K562 (cell line): ENCODE data around the gene MED31. TPM values are rescaled to one million over a fixed set of nuclear protein-coding genes. Genes with fewer than 3 reads are reported as not detected.

ENCODE experiments used
- ATAC-seq: fragments of 200-7000 bp; cut with Tn5 transposase; 3 replicates; pipeline ENCODE4 v1.9.1; 2020; ENCODE audit warnings: moderate library complexity
- BruUV-seq: library from RNA; stranded (reverse); fragments of 400-500 nt; replicated peaks from 2 replicates; lab custom pipeline; 2021; lab: Mats Ljungman, UMichigan
- CTCF ChIA-PET: fragments of 300-600 bp; formaldehyde crosslinking; extraction: SDS; loops from one replicate; lab custom pipeline; 2021; ENCODE audit warnings: low intra/inter-chr PET ratio; lab: Yijun Ruan, JAX
- POLR2A ChIA-PET: fragments of 300-600, 350-650 bp; sonication (Branson Sonifier 250); formaldehyde crosslinking; extraction: SDS; loops from one replicate; lab custom pipeline; 2021; ENCODE audit warnings: antibody characterized with exemption, inconsistent platforms; lab: Yijun Ruan, JAX
- DNase-seq, 4 experiments: peaks; one replicate each; pipeline versions ENCODE4 v3.0.0 to v3.0.0-alpha.2; 2011 to 2018; ENCODE audit warnings: low spot score in 3 of 4, mixed read lengths in 3 of 4; ENCODE audit errors: extremely low read depth in 1 of 4
- FAIRE-seq: peaks from 2 replicates; lab custom pipeline; 2011; peaks lifted over from hg19 to GRCh38; lab: Jason Lieb, UNC
- H2AFZ ChIP-seq: 2 replicates; pipeline ENCODE4 v1.6.0; 2011; ENCODE audit warnings: low read depth, low read length, control low read depth, inconsistent platforms
- H3K27ac ChIP-seq: fragments of 200-600 bp; 3 replicates; pipeline ENCODE4 v1.8.0; 2011; ENCODE audit warnings: low read depth, mild to moderate bottlenecking, control low read depth, inconsistent platforms, low read length, moderate library complexity, mixed read lengths; ENCODE audit errors: extremely low read depth
- H3K27me3 ChIP-seq, 2 experiments: fragments of 300-600 bp in 1 of 2; 2 replicates in 1 of 2; 3 replicates in 1 of 2; pipeline versions ENCODE4 v1.6.0 to v1.8.0; 2011; ENCODE audit warnings: inconsistent platforms in 2 of 2, low read length in 2 of 2, mild to moderate bottlenecking in 1 of 2, mixed read lengths in 1 of 2, moderate library complexity in 1 of 2; ENCODE audit not compliant: control insufficient read depth in 2 of 2, insufficient read depth in 2 of 2
- H3K36me3 ChIP-seq: fragments of 300-600 bp; 3 replicates; pipeline ENCODE4 v1.8.0; 2011; ENCODE audit warnings: mild to moderate bottlenecking, low read length, inconsistent platforms; ENCODE audit not compliant: control insufficient read depth, insufficient read depth
- H3K4me1 ChIP-seq, 2 experiments: fragments of 200-600 bp in 1 of 2; replicated peaks in 1 of 2; 2 replicates in 1 of 2; 3 replicates in 1 of 2; pipeline versions ENCODE4 v1.5.1 to v1.8.0; 2011; ENCODE audit warnings: inconsistent platforms in 2 of 2, low read length in 2 of 2, mild to moderate bottlenecking in 1 of 2, mixed read lengths in 1 of 2, moderate library complexity in 1 of 2; ENCODE audit not compliant: control insufficient read depth in 2 of 2, insufficient read depth in 2 of 2
- H3K4me2 ChIP-seq: 2 replicates; pipeline ENCODE4 v1.6.1; 2011; ENCODE audit warnings: low read length, control low read depth, inconsistent platforms, mixed read lengths; ENCODE audit not compliant: insufficient read depth
- H3K4me3 ChIP-seq: fragments of 200-600 bp; sonication (generic), shearing (Covaris generic); 2 replicates; pipeline ENCODE4 v1.5.1; 2016; ENCODE audit warnings: control low read depth, inconsistent platforms
- H3K79me2 ChIP-seq: fragments of 200-600 bp; 3 replicates; pipeline ENCODE4 v1.8.0; 2011; ENCODE audit warnings: low read length, inconsistent platforms; ENCODE audit not compliant: control insufficient read depth, insufficient read depth
- H3K9ac ChIP-seq, 2 experiments: 2 replicates each; pipeline versions ENCODE4 v1.6.0 to v1.6.1; 2011; ENCODE audit warnings: low read depth in 2 of 2, low read length in 2 of 2, control low read depth in 1 of 2, inconsistent platforms in 1 of 2, mild to moderate bottlenecking in 1 of 2, mixed read lengths in 1 of 2; ENCODE audit not compliant: insufficient read depth in 1 of 2
- H3K9me1 ChIP-seq: one replicate; pipeline ENCODE4 v1.6.0; 2011; ENCODE audit warnings: inconsistent platforms, mild to moderate bottlenecking, low read length, moderate library complexity; ENCODE audit not compliant: control insufficient read depth, insufficient read depth
- H3K9me3 ChIP-seq: replicated peaks from 2 replicates; pipeline ENCODE4 v1.5.1; 2011; ENCODE audit warnings: low read depth, low read length, inconsistent platforms; ENCODE audit not compliant: control insufficient read depth, insufficient read depth
- H4K20me1 ChIP-seq: replicated peaks from 2 replicates; pipeline ENCODE4 v1.6.1; 2011; ENCODE audit warnings: low read length, inconsistent platforms, mixed read lengths; ENCODE audit not compliant: control insufficient read depth, insufficient read depth
- FOXK1 ChIP-seq: sonication (generic); formaldehyde crosslinking; IDR thresholded peaks from 2 replicates; pipeline ENCODE4 v1.8.0; 2022; ENCODE audit warnings: missing genetic modification reagents, mild to moderate bottlenecking, borderline replicate concordance
- HNRNPL ChIP-seq: fragments of 200-400 bp; formaldehyde crosslinking; IDR thresholded peaks from 2 replicates; pipeline ENCODE4 v1.6.1; 2017; ENCODE audit warnings: low read depth, mild to moderate bottlenecking, low read length
- KLF1 ChIP-seq: fragments of 450-650 bp; IDR thresholded peaks from 2 replicates; pipeline ENCODE4 v1.6.1; 2016; ENCODE audit warnings: missing genetic modification characterization, missing compliant biosample characterization
- PYGO2 ChIP-seq: fragments of 450-650 bp; IDR thresholded peaks from 2 replicates; pipeline ENCODE4 v1.6.1; 2016; ENCODE audit warnings: mild to moderate bottlenecking, missing genetic modification characterization, moderate library complexity, missing compliant biosample characterization
- SAFB ChIP-seq: fragments of 200-400 bp; formaldehyde crosslinking; IDR thresholded peaks from 2 replicates; pipeline ENCODE4 v1.6.1; 2017; ENCODE audit warnings: low read depth, low read length, borderline replicate concordance
- SRSF7 ChIP-seq: fragments of 200-400 bp; formaldehyde crosslinking; optimal IDR thresholded peaks from 2 replicates; pipeline ENCODE3; 2017; ENCODE audit warnings: mild to moderate bottlenecking, low read depth, low read length
- ZNF174 ChIP-seq: fragments of 250-450 bp; sonication (Bioruptor Pico); IDR thresholded peaks from 2 replicates; pipeline ENCODE4 v1.4.0; 2020; ENCODE audit warnings: mild to moderate bottlenecking
- ZNF75A ChIP-seq: fragments of 450-650 bp; formaldehyde crosslinking; IDR thresholded peaks from 2 replicates; pipeline ENCODE4 v1.4.0; 2020; ENCODE audit warnings: mild to moderate bottlenecking
- ZNF766 ChIP-seq: fragments of 200-800 bp; sonication (Bioruptor generic); conservative IDR thresholded peaks from 2 replicates; pipeline ENCODE4 v1.6.1; 2016; ENCODE audit warnings: missing genetic modification characterization, missing compliant biosample characterization
- ZNF785 ChIP-seq: fragments of 250-450 bp; sonication (Bioruptor Pico); IDR thresholded peaks from 2 replicates; pipeline ENCODE4 v1.4.0; 2020; ENCODE audit warnings: mild to moderate bottlenecking
- WGBS: fragments of 100-300 bp; shearing (Covaris generic); methylation state at CpG from one replicate; pipeline ENCODE4 v1.1.6; 2016; ENCODE audit warnings: low coverage, mixed read lengths; ENCODE audit not compliant: insufficient coverage; ENCODE audit errors: missing lambda C conversion rate; 5-methylcytosine and 5-hydroxymethylcytosine counted together
- in situ Hi-C: fragments of 300-500 bp; cut with MboI; formaldehyde crosslinking; loops from 4 replicates; pipeline ENCODE4 v1.15.0; 2018; ENCODE audit warnings: inconsistent platforms, mixed read lengths
- intact Hi-C: fragments of 100-400 bp; cut with micrococcal nuclease; formaldehyde crosslinking; loops from 2 replicates; pipeline ENCODE4 v1.14.2; 2022
- polyA plus RNA-seq, 8 experiments: library from polyadenylated mRNA; depleted of rRNA in 4 of 8; stranded (reverse) in 5 of 8; unstranded in 3 of 8; fragments of >200 nt; fragmentation: Nextera tagmentation in 2 of 8; fragmentation: Illumina TruSeq in 1 of 8; extraction: Ambion mirVana in 2 of 8; extraction: Trizol in 1 of 8; gene quantifications; 2 replicates each; pipeline versions ENCODE4 v1.2.1 to v1.2.3, GENCODE V29; 2011 to 2014; ENCODE audit warnings: inconsistent platforms in 1 of 8, missing spikeins in 1 of 8
- total RNA-seq, 7 experiments: library from RNA; depleted of rRNA in 6 of 7; stranded (reverse); fragments of >200 nt in 6 of 7; fragmentation: Illumina TruSeq in 2 of 7; extraction: Trizol in 2 of 7; gene quantifications; 2 replicates each; pipeline versions ENCODE4 v1.2.1 to v1.2.3, GENCODE V29; 2011 to 2021; ENCODE audit warnings: low replicate concordance in 1 of 7
- TF ChIP-seq, protein P1 (sequence below): fragments of 450-650 bp; formaldehyde crosslinking; IDR thresholded peaks from 2 replicates; pipeline ENCODE4 v1.4.0; 2020; ENCODE audit warnings: mild to moderate bottlenecking, moderate library complexity
- TF ChIP-seq, protein P2 (sequence below): sonication (generic); formaldehyde crosslinking; IDR thresholded peaks from 2 replicates; pipeline ENCODE4 v1.8.0; 2022; ENCODE audit warnings: mild to moderate bottlenecking, missing genetic modification reagents
- TF ChIP-seq, protein P3 (sequence below): IDR thresholded peaks from 2 replicates; pipeline ENCODE4 v1.6.1; 2011; ENCODE audit warnings: borderline replicate concordance, low read depth, mild to moderate bottlenecking, moderate library complexity, low read length; ENCODE audit not compliant: insufficient read depth, poor library complexity, severe bottlenecking
- TF ChIP-seq, protein P4 (sequence below): fragments of 450-650 bp; formaldehyde crosslinking; conservative IDR thresholded peaks from 2 replicates; pipeline ENCODE4 v1.4.0; 2022; ENCODE audit warnings: mild to moderate bottlenecking, missing genetic modification characterization
- TF ChIP-seq, protein P5 (sequence below): fragments of 450-650 bp; IDR thresholded peaks from 2 replicates; pipeline ENCODE4 v1.6.1; 2017; ENCODE audit warnings: mild to moderate bottlenecking, moderate library complexity

MED31 gene
- total and polyA plus RNA-seq, 9 of the 15 experiments (the other 6 are each of a cell fraction or from before 2014, with no cell fraction given), result 6.4 to 39.9 (median 14.6) TPM

DNA sequence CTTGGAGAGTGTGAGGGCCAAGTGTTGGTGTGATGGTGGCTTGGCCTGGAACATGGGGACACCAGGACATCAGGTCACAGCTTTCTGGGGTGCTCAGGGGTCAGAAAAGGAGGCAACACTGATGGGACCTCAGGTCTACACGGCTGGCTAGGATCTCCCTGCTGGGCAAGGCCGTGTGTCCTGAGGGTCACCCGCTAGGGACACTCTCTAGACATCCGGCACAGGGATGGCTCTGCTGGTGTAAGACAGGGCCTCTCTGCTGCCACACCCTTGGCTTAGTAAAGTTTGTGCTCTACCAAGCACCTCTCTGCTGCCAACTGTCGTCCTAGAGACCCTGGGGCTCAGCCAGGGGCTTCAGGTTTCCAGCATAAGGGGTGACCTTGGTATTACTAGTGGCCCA lies 45.5 kb upstream of the MED31 start:
- no peaks in the 10 kb centered on the region for H3K9me3 ChIP-seq
- peaks cover 0 to 5% of the 10 kb centered on the region in 2 experiments; a peak in 1 of 5 replicates for H3K4me1 ChIP-seq
- no peaks in the 10 kb centered on the region for H4K20me1 ChIP-seq
- H3K4me2 ChIP-seq, result no peak overlapping the region
- H3K27me3 ChIP-seq, result peaks cover 2 to 19% of the 10 kb centered on the region in 2 experiments; a peak in 2 of 5 replicates
- H3K27ac ChIP-seq, result no peak overlapping the region
- BruUV-seq, result no TSS peak
- H3K79me2 ChIP-seq, result no peaks in the 10 kb centered on the region
- intact Hi-C loops (no loop called here), in situ Hi-C loops (no loop called here)
- no peaks in the 10 kb centered on the region for H3K9me1 ChIP-seq
- H3K9ac ChIP-seq, result no peak overlapping the region
- no peak for ATAC-seq
- POLR2A ChIA-PET, result no interaction called here
- FAIRE-seq, result no peak
- CTCF ChIA-PET, result no interaction called here
- DNase-seq, result no peak
- 4% methylated on average over 4 of the region's 5 CpGs for WGBS
- H2AFZ ChIP-seq, result no peak overlapping the region
- H3K4me3 ChIP-seq, result no peak overlapping the region
- no peaks in the 10 kb centered on the region for H3K36me3 ChIP-seq
- TF ChIP-seq, protein P1, sequence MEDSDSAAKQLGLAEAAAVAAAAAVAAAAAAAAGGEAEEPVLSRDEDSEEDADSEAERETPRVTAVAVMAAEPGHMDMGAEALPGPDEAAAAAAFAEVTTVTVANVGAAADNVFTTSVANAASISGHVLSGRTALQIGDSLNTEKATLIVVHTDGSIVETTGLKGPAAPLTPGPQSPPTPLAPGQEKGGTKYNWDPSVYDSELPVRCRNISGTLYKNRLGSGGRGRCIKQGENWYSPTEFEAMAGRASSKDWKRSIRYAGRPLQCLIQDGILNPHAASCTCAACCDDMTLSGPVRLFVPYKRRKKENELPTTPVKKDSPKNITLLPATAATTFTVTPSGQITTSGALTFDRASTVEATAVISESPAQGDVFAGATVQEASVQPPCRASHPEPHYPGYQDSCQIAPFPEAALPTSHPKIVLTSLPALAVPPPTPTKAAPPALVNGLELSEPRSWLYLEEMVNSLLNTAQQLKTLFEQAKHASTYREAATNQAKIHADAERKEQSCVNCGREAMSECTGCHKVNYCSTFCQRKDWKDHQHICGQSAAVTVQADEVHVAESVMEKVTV (CRISPR knock-in tag), result no peak
- TF ChIP-seq, protein P2, sequence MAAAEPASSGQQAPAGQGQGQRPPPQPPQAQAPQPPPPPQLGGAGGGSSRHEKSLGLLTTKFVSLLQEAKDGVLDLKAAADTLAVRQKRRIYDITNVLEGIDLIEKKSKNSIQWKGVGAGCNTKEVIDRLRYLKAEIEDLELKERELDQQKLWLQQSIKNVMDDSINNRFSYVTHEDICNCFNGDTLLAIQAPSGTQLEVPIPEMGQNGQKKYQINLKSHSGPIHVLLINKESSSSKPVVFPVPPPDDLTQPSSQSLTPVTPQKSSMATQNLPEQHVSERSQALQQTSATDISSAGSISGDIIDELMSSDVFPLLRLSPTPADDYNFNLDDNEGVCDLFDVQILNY (CRISPR knock-in tag), result no peak
- no peak for TF ChIP-seq ZNF785 (CRISPR knock-in tag)
- TF ChIP-seq, protein P3, sequence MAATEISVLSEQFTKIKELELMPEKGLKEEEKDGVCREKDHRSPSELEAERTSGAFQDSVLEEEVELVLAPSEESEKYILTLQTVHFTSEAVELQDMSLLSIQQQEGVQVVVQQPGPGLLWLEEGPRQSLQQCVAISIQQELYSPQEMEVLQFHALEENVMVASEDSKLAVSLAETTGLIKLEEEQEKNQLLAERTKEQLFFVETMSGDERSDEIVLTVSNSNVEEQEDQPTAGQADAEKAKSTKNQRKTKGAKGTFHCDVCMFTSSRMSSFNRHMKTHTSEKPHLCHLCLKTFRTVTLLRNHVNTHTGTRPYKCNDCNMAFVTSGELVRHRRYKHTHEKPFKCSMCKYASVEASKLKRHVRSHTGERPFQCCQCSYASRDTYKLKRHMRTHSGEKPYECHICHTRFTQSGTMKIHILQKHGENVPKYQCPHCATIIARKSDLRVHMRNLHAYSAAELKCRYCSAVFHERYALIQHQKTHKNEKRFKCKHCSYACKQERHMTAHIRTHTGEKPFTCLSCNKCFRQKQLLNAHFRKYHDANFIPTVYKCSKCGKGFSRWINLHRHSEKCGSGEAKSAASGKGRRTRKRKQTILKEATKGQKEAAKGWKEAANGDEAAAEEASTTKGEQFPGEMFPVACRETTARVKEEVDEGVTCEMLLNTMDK, result no peak
- TF ChIP-seq SAFB, result no peak
- no peak for TF ChIP-seq PYGO2 (tag)
- no peak for TF ChIP-seq ZNF766 (CRISPR knock-in tag)
- TF ChIP-seq, protein P4, sequence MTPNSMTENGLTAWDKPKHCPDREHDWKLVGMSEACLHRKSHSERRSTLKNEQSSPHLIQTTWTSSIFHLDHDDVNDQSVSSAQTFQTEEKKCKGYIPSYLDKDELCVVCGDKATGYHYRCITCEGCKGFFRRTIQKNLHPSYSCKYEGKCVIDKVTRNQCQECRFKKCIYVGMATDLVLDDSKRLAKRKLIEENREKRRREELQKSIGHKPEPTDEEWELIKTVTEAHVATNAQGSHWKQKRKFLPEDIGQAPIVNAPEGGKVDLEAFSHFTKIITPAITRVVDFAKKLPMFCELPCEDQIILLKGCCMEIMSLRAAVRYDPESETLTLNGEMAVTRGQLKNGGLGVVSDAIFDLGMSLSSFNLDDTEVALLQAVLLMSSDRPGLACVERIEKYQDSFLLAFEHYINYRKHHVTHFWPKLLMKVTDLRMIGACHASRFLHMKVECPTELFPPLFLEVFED, result no peak
- no peak for TF ChIP-seq HNRNPL
- no peak for TF ChIP-seq KLF1 (tag)
- TF ChIP-seq ZNF75A (CRISPR knock-in tag), result no peak
- no peak for TF ChIP-seq ZNF174
- TF ChIP-seq FOXK1, result no peak
- TF ChIP-seq SRSF7, result no peak
- TF ChIP-seq, protein P5, sequence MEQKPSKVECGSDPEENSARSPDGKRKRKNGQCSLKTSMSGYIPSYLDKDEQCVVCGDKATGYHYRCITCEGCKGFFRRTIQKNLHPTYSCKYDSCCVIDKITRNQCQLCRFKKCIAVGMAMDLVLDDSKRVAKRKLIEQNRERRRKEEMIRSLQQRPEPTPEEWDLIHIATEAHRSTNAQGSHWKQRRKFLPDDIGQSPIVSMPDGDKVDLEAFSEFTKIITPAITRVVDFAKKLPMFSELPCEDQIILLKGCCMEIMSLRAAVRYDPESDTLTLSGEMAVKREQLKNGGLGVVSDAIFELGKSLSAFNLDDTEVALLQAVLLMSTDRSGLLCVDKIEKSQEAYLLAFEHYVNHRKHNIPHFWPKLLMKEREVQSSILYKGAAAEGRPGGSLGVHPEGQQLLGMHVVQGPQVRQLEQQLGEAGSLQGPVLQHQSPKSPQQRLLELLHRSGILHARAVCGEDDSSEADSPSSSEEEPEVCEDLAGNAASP, result no peak
